Activated T-cell treated with anti-CD3 and anti-CD28 coated beads for 1 hour (primary cell): Measurements from ENCODE around the gene ELAVL3.
"Not testable (repeated sequence)": the region's sequence is repeated elsewhere in the genome, so short reads cannot be mapped to it uniquely, and the experiment has no call there.

Source experiments
- DNase-seq: peaks from one replicate; pipeline ENCODE4 v3.0.0-alpha.2; 2020; ENCODE audit warnings: low read depth

ELAVL3 gene

DNA sequence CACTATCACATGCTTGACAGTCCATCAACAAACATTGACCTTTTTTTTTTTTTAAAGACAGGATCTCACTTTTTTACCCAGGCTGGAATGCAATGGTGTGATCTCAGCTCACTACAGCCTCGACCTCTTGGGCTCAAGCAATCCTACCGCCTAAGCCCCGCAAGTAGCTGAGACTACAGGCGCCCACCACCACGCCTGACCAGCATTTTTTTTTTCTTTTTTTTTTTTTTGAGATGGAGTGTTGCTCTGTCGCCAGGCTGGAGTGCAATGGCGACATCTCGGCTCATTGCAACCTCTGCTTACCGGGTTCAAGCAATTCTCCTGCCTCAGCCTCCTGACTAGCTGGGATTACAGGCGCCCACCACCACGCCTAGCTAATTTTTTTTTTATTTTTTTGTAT, 21.9 kb downstream of the ELAVL3 start:
- DNase-seq: not testable (repeated sequence)

DNA sequence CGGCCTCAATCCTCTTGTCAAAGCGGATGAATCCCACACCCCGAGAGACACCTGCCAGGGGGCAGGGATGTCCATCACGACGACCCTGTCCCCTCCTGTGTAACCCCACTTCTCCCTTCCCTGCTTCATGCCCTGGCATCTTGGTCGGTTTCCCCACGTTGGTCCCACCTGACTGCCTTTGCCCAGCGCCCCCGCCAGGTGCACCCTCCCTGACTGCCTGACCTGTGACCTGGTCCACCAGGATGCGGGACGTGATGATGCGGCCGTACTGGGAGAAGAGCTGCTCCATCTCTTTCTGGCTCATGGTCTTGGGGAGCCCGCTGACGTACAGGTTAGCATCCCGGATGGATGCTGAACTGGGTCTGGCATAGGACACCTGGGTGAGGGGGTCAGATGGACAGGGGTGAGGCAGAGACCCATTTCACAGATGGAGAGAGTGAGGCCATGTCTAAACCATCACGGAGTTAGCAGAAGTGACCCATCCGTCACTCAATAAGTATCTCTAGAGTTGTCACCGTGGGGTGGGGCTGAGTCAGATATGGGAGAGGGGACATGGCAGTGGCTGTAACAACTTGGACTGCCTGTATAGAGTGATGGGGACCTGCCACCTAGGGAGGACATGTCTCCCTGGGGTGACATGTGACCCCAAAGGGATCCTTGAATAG, 22.5 kb downstream of the ELAVL3 start:
- no peak for DNase-seq

- no peak for DNase-seq
Measured at GRCh38 chr19:11457831-11458230, 23.0 kb downstream of the ELAVL3 start.

- DNase-seq: no peak
Measured at GRCh38 chr19:11457115-11457514, 23.7 kb downstream of the ELAVL3 start.

DNA sequence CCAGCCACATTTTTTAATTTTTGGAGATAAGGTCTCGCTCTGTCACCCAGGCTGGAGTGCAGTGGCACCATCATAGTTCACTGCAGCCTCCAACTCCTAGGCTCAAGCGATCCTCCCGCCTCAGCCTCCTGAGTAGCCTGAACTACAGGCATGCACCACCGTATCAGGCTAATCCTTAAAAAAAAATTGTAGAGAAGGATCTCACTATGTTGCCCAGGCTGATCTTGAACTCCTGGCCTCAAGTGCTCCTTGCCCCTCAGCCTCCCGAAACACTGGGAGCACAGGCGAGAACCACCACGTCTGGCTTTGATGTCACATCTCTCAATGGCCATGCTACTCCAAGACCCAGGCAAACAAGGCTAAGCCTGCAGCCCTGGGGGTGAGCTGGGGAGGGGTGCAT, 24.2 kb downstream of the ELAVL3 start:
- DNase-seq: no peak

DNA sequence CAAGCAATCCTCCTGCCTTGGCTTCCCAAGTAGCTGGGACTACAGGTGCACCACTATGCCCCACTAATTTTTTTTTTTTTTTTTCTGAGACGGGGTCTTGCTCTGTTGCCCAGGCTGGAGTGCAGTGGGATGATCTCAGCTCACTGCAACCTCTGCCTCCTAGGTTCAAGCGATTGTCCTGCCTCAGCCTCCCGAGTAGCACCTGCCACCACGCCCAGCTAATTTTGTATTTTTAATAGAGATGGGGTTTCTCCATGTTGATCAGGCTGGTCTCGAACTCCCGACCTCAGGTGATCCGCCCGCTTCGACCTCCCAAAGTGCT, 25.7 kb downstream of the ELAVL3 start:
- not testable (repeated sequence) for DNase-seq

- DNase-seq: no peak
Measured at GRCh38 chr19:11453468-11454341, 27.1 kb downstream of the ELAVL3 start.

DNA sequence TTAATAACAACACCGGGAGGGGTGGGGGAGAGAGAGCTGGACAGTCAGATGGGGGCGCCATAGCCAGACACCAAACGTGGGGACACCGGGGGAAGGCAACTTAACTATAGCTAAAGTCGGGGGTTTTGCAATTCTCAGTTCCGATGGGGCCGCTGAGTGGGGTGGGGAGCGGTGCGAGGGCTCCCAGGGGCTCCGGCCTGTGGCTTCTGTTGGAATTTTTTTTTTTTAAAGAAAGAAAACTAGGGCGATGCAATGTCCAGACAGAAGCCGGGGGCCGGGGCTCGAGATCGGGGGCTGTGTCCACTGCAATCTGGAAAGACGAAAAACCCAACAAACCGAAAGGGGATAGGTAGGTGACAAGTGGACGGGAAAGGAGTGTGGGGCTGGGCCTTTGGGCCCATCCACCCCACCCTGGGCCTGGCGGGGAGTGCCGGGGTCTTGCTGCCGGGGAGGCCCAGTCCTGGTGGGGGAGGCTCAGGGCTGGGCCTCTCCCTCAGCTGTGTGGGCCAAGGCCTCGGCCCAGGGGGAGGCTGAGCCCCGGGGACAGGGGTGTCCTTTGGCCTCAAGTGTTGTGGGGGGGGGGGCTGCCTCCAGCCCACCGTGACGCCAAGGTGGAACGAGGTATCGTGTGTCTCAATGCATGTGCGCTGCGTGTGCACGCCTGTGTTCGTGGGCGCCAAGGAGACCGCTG, 28.1 kb downstream of the ELAVL3 start:
- no peak for DNase-seq

- DNase-seq: no peak
Measured at GRCh38 chr19:11451871-11452619, 28.8 kb downstream of the ELAVL3 start.

DNA sequence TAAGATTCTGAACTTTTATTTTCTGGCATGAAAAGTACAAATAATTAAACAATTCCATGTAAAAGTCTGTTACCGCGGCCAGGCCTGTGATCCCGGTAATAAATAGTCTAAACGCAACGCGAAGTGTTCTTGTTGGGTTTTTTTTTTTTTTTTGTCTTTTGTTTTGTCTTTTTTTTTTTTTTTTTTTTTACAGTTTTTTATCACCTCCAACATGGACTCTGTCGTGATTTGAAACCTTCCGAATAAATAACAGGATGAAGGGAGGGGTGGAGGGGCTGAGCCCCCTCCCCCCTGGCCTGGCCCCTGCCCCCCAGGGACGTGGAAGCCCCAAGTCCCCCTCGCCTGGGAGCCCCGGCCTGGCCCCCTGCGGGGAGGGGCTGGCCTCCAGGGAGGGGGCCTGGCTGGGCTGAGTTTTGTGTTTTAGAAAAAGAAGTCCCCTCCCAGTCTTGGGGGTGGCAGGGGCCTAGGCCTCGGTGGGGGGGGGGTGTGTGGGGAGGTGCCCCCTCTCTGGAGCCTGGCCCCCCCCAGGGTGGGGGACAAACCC, 29.4 kb downstream of the ELAVL3 start:
- no peak for DNase-seq

- DNase-seq: no peak
Measured at GRCh38 chr19:11450570-11451326, 30.1 kb downstream of the ELAVL3 start.

DNA sequence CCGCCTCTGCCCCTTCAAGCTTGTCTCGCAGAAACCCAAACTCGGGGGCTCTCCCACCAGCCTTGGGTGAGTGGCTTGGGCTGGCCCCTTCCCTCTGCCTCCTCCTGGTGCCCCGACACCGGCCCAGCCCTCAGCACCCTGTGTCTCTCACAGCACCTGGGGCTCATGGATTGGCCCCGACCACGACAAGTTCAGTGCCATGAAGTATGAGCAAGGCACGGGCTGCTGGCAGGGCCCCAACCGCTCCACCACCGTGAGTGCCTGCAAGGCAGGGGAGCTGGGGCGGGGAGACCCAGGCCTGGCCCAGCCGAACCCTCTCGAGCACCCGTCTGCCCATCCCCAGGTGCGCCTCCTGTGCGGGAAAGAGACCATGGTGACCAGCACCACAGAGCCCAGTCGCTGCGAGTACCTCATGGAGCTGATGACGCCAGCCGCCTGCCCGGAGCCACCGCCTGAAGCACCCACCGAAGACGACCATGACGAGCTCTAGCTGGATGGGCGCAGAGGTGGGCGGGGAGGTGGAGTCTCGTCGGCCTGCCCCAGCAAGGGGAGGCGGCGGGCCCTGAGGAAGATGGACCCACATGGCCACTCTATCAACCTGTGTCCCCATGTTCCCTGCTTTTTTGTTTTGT, 31.8 kb downstream of the ELAVL3 start:
- DNase-seq: no peak

DNA sequence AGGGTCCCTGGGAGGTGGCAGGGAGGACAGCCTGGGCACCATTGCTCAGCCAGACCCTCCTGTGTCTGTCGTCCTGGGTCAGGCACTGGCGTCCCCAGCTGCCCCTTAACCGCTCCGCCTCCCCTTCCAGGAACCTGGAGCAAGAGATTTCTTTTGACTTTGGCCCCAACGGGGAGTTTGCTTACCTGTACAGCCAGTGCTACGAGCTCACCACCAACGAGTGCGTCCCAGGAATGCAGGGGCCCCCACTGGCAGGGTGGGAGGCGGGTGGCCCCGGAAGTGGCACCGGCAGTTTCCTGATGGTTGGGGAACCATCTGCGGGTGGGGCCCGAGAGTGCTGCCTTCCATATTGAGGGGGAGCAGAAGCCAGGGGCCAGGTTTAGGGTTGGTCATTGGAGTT, 32.4 kb downstream of the ELAVL3 start:
- no peak for DNase-seq

- no peak for DNase-seq
Measured at GRCh38 chr19:11447347-11448262, 33.2 kb downstream of the ELAVL3 start.

DNA sequence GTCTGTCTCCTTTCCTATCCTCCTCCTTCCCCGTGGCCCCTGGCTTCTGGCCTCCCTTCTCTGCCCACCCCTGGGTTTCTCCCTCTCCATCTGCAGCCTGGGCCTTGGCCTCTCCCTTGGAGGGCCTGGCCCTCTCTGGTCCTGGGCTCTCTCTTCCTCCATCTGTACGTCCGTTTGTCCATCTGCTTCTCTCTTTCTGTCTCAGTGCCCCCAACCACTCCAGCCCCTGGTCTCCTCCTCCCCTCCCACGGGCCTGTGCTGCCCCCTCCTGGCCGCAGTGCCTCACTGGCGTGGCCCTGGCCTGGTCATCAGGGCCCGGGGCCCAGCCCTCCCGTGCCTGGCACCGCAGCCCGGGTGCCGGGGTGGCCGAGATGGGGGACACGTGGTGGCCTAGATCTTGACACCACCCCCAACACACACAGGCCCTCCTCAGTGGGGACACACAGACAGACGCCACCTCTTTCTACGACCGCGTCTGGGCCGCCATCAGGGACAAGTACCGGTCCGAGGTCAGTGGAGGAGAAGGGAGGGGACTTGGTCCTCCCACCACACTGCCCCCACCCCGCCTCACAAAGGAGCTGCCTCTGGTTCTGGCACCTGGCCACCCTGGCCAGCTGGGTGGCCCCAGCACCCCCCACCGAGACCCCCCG, 34.1 kb downstream of the ELAVL3 start:
- DNase-seq: peak; percentile 54

DNA sequence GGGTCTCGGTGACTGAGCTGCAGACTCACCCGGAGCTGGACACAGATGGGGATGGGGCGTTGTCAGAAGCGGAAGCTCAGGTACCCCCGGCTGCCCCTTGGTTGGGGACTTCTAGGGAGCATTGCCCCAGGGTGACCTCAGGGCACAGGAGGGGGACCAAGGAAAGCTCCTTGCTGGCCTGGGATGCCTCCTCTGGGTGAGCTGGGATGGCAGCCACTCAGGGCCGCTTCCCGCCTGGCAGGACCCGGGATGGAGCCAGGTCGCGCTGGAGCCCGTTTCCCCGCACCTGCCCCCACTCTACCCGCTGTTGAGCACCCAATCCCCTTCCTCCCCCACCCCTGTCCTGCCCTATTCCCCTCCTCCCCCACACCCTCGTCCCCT, 34.6 kb downstream of the ELAVL3 start:
- no peak for DNase-seq

- DNase-seq: no peak
Measured at GRCh38 chr19:11445141-11445540, 35.7 kb downstream of the ELAVL3 start.

DNA sequence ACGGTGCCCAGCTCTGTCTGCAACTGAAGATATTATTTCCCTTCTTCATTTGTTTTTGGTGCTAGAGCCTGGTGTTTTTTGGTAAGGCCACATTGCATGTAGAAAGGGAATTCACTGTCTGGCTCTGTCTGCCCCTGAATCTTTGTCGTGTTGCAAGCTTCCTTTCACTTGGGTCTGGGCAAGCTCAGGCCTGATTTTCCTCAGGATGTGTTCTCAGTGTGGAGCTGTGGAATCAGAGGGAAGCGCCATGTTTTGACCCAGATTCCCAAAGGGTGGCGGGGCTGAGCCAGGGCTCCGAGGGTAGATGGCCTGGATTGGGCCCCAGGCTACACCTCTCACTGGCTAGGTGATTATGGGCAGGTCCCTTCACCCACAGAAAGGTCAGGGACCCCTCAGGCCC, 36.8 kb downstream of the ELAVL3 start:
- no peak for DNase-seq

GRCh38 chr19:11437955-11438354, 42.9 kb downstream of the ELAVL3 start:
- no peak for DNase-seq
